CD4-positive, alpha-beta T cell (primary cell): Measurements from ENCODE around the gene COBL. TPM values are rescaled to one million over a fixed set of nuclear protein-coding genes. Genes with fewer than 3 reads are reported as not detected.

ENCODE experiments used
- ATAC-seq: fragments of 200-7000 bp; cut with Tn5 transposase; one replicate; pipeline ENCODE4 v1.10.0; 2022; ENCODE audit warnings: mild to moderate bottlenecking; ENCODE audit not compliant: poor library complexity
- CTCF ChIA-PET: fragments of 350-600 bp; sonication (Branson Sonifier 250); formaldehyde crosslinking; loops from one replicate; lab custom pipeline; 2021; ENCODE audit warnings: antibody characterized with exemption, inconsistent platforms; lab: Charles Lee
- POLR2A ChIA-PET: fragments of 350-600 bp; sonication (Branson Sonifier 250); formaldehyde crosslinking; loops from one replicate; lab custom pipeline; 2021; ENCODE audit warnings: antibody characterized with exemption, inconsistent platforms; lab: Charles Lee
- DNase-seq, 14 experiments: peaks; one replicate each; pipeline ENCODE4 v3.0.0-alpha.2; 2013 to 2020; ENCODE audit warnings: mixed read lengths in 2 of 14
- H3K27ac ChIP-seq, 2 donors: one replicate each; pipeline versions ENCODE4 v1.5.1 to v1.7.0; 2013; ENCODE audit warnings: low read length in 2 of 2, low read depth in 1 of 2, mild to moderate bottlenecking in 1 of 2
- H3K27me3 ChIP-seq, 2 experiments: 1 replicate in 1 of 2; 2 replicates in 1 of 2; pipeline versions ENCODE4 v1.6.1 to v1.7.0; 2013; ENCODE audit warnings: low read length in 2 of 2, control low read depth in 1 of 2, mild to moderate bottlenecking in 1 of 2, moderate library complexity in 1 of 2; ENCODE audit not compliant: insufficient read depth in 2 of 2, control insufficient read depth in 1 of 2
- H3K36me3 ChIP-seq: one replicate; pipeline ENCODE4 v1.6.1; 2013; ENCODE audit warnings: low read length, control low read depth; ENCODE audit not compliant: insufficient read depth
- H3K4me1 ChIP-seq: one replicate; pipeline ENCODE4 v1.6.1; 2013; ENCODE audit warnings: low read length, control low read depth; ENCODE audit not compliant: insufficient read depth
- H3K4me3 ChIP-seq: one replicate; pipeline ENCODE4 v1.5.1; 2013; ENCODE audit warnings: mild to moderate bottlenecking, low read length, moderate library complexity
- H3K9me3 ChIP-seq, 2 experiments: 1 replicate in 1 of 2; 2 replicates in 1 of 2; pipeline versions ENCODE4 v1.6.1 to v1.7.0; 2013; ENCODE audit warnings: low read length in 2 of 2, mild to moderate bottlenecking in 2 of 2, control low read depth in 1 of 2, moderate library complexity in 1 of 2; ENCODE audit not compliant: control insufficient read depth in 1 of 2, insufficient read depth in 1 of 2
- H3K27ac Mint-ChIP-seq: one replicate; pipeline ENCODE4 v1.8.0; 2020; ENCODE audit warnings: mixed read lengths
- H3K27me3 Mint-ChIP-seq: one replicate; pipeline ENCODE4 v1.8.0; 2021; ENCODE audit warnings: mixed read lengths
- H3K36me3 Mint-ChIP-seq: one replicate; pipeline ENCODE4 v1.8.0; 2021; ENCODE audit warnings: low read depth, mixed read lengths
- H3K4me1 Mint-ChIP-seq: one replicate; pipeline ENCODE4 v1.8.0; 2021; ENCODE audit warnings: low read depth, mixed read lengths
- H3K4me3 Mint-ChIP-seq: one replicate; pipeline ENCODE4 v1.8.0; 2020; ENCODE audit warnings: mild to moderate bottlenecking, mixed read lengths
- H3K9me3 Mint-ChIP-seq: one replicate; pipeline ENCODE4 v1.8.0; 2020; ENCODE audit warnings: mixed read lengths
- CTCF ChIP-seq: fragments of 200-600 bp; IDR thresholded peaks from one replicate; pipeline ENCODE4 v1.8.0; 2022; ENCODE audit warnings: antibody characterized with exemption, mild to moderate bottlenecking
- intact Hi-C, 2 experiments: fragments of 100-400 bp; cut with DNase I in 1 of 2; cut with micrococcal nuclease in 1 of 2; formaldehyde crosslinking; loops; one replicate each; pipeline versions ENCODE4 v1.15.1 to v1.9.0; 2023 to 2025; cut with DNase I, micrococcal nuclease
- polyA plus RNA-seq, 2 donors: library from polyadenylated mRNA; unstranded; fragments of 120-200 nt; gene quantifications; one replicate each; pipeline ENCODE4 v1.2.1, GENCODE V29; 2013
- total RNA-seq, 174 experiments: library from RNA in 2 of 174; stranded (reverse) in 2 of 174; gene quantifications; one replicate each; pipeline ENCODE4 v1.2.3 and lab custom pipeline; 2021 to 2026

Gene COBL, protein sequence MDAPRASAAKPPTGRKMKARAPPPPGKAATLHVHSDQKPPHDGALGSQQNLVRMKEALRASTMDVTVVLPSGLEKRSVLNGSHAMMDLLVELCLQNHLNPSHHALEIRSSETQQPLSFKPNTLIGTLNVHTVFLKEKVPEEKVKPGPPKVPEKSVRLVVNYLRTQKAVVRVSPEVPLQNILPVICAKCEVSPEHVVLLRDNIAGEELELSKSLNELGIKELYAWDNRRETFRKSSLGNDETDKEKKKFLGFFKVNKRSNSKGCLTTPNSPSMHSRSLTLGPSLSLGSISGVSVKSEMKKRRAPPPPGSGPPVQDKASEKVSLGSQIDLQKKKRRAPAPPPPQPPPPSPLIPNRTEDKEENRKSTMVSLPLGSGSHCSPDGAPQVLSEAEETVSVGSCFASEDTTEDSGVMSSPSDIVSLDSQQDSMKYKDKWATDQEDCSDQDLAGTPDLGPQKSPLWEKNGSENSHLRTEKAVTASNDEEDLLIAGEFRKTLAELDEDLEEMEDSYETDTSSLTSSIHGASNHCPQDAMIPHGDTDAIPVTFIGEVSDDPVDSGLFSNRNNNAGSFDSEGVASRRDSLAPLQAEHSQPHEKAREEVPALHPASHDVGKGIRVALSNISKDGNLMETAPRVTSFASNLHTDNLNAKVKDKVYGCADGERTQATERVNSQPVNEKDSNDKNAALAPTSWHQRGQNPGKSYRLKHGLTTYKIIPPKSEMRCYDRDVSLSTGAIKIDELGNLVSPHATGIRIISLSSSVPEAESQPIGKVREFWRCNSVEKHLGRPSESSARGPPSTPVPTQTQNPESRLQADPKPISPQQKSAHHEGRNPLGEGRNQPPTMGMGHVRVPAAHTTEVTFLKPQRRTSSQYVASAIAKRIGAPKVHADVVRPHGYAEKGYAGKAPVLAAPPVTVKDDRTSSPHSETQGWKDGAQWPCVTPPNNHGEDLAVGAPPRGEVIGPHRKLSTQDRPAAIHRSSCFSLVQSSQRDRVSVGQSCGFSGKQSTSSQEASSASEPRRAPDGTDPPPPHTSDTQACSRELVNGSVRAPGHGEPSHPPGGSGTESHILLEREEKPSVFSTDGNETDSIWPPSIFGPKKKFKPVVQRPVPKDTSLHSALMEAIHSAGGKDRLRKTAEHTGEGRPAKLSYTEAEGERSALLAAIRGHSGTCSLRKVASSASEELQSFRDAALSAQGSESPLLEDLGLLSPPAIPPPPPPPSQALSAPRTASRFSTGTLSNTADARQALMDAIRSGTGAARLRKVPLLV
- total RNA-seq: not detected
- polyA plus RNA-seq (2013, experiment 1 of 2): 0.06 TPM
- 2.2 TPM for polyA plus RNA-seq (2013, experiment 2 of 2)
- 0 to 0.69 (median 0) reads per million in 172 experiments for total RNA-seq (lab: John Stamatoyannopoulos, UW)

- DNase-seq (no peak), ATAC-seq (no peak)
- TF ChIP-seq CTCF: no peak
These were observed at the start of gene COBL for GRCh38 chr7:51316666-51317581. Gene COBL (minus strand): TSS chr7:51316809. CDS start chr7:51316633, 176 bp downstream.

GRCh38 chr7:51366172-51366728 lies 49.6 kb upstream of the COBL start:
- no peak for TF ChIP-seq CTCF
- no peaks in the 10 kb centered on the region for H3K36me3 Mint-ChIP-seq
- intact Hi-C loops: loop anchor here in 1 of 2 experiments (5.0 kb wide), 1 partner anchor 1274 kb away; the partner anchor contains the start of gene ZPBP
- ATAC-seq: no peak
- CTCF ChIA-PET: no interaction called here
- Histone ChIP-seq H3K36me3 (no peaks in the 10 kb centered on the region), H3K9me3 (peaks cover 0 to 6% of the 10 kb centered on the region in 2 experiments), H3K27me3 (no peaks in the 10 kb centered on the region), H3K4me1 (no peaks in the 10 kb centered on the region), H3K4me3 (no peak overlapping the region), H3K27ac (no peak overlapping the region)
- no peaks in the 10 kb centered on the region for H3K27me3 Mint-ChIP-seq
- H3K27ac Mint-ChIP-seq: no peak overlapping the region
- no peak for DNase-seq
- peaks cover 3% of the 10 kb centered on the region for H3K9me3 Mint-ChIP-seq
- POLR2A ChIA-PET: no interaction called here
- H3K4me3 Mint-ChIP-seq: no peak overlapping the region
- H3K4me1 Mint-ChIP-seq: no peaks in the 10 kb centered on the region

More at GRCh38 chr7:51316666-51317581, at the start of gene COBL:
- Histone ChIP-seq H3K4me3 (no peak within 1 kb of the TSS), H3K9me3 (peaks cover 0 to 9% of the 10 kb centered on the region in 2 experiments), H3K27me3 (peaks cover 23 to 40% of the 10 kb centered on the region in 2 experiments), H3K4me1 (peaks cover 9% of the 10 kb centered on the region), H3K27ac (no peak within 1 kb of the TSS), H3K36me3 (no peaks in the 10 kb centered on the region)
- intact Hi-C loops: no loop called here
- no peaks in the 10 kb centered on the region for H3K9me3 Mint-ChIP-seq
- H3K27ac Mint-ChIP-seq: no peak within 1 kb of the TSS
- peaks cover 48% of the 10 kb centered on the region for H3K27me3 Mint-ChIP-seq
- H3K36me3 Mint-ChIP-seq: no peaks in the 10 kb centered on the region
- POLR2A ChIA-PET: no interaction called here
- CTCF ChIA-PET: no interaction called here
- peaks cover 5% of the 10 kb centered on the region for H3K4me1 Mint-ChIP-seq
- H3K4me3 Mint-ChIP-seq: peak within 1 kb of the TSS; percentile 20
